Measurements from ENCODE around the gene JPH4.

Gene JPH4

GRCh38 chr14:23528555-23528954, 50.0 kb downstream of the JPH4 start:
- peak; percentile 21; the same call in 1 of the 2 replicates for TF ChIP-seq CTCF (conservative IDR thresholded peaks at IDR 0.05; ENCODE audit: low read depth)
- POLR2A ChIA-PET (ENCODE audit: low non-redundant PET) = no interaction called here
- CTCF ChIA-PET = interaction anchor here (0.6 to 1.8 kb wide), 2 partner anchors 10 to 84 kb away, joined by 3 to 5 read pairs; no protein-coding TSS in a partner anchor

GRCh38 chr14:23525611-23526010, 53.0 kb downstream of the JPH4 start:
- H3K27ac ChIP-seq = no peak overlapping the region
- DNase-seq (ENCODE audit: low spot score) = no peak
- TF ChIP-seq CTCF (conservative IDR thresholded peaks at IDR 0.05; ENCODE audit: low read depth) = no peak
- ChIA-PET POLR2A (ENCODE audit: low non-redundant PET) (no interaction called here), CTCF (interaction anchor here (0.6 to 1.2 kb wide), 2 partner anchors 37 to 42 kb away, joined by 3 to 4 read pairs; partner anchors contain the start of gene AP1G2)

More at GRCh38 chr14:23528555-23528954, 50.0 kb downstream of the JPH4 start:
- DNase-seq (ENCODE audit: low spot score) = no peak
- no peak overlapping the region for H3K27ac ChIP-seq

GRCh38 chr14:23524954-23525353, 53.6 kb downstream of the JPH4 start:
- no peak for DNase-seq (ENCODE audit: low spot score)
- POLR2A ChIA-PET (ENCODE audit: low non-redundant PET) = no interaction called here
- no peak overlapping the region for H3K27ac ChIP-seq
- CTCF ChIA-PET = interaction anchor here (0.6 to 1.2 kb wide), 2 partner anchors 38 to 42 kb away, joined by 3 to 4 read pairs; partner anchors contain the start of gene AP1G2
- TF ChIP-seq CTCF (conservative IDR thresholded peaks at IDR 0.05; ENCODE audit: low read depth) = no peak

- no peak for TF ChIP-seq CTCF (conservative IDR thresholded peaks at IDR 0.05; ENCODE audit: low read depth)
- CTCF ChIA-PET = interaction anchor here (0.5 kb wide), 2 partner anchors 21 to 232 kb away, joined by 3 to 9 read pairs; no protein-coding TSS in a partner anchor
- POLR2A ChIA-PET (ENCODE audit: low non-redundant PET) = no interaction called here
- H3K27ac ChIP-seq = no peak overlapping the region
- no peak for DNase-seq (ENCODE audit: low spot score)
Observed at GRCh38 chr14:23523229-23524016, 55.2 kb downstream of the JPH4 start.

- H3K27ac ChIP-seq = no peak overlapping the region
- TF ChIP-seq CTCF (conservative IDR thresholded peaks at IDR 0.05; ENCODE audit: low read depth) = no peak
- ChIA-PET CTCF (no interaction called here), POLR2A (ENCODE audit: low non-redundant PET) (no interaction called here)
- no peak for DNase-seq (ENCODE audit: low spot score)
Observed at GRCh38 chr14:23522643-23523198, 55.9 kb downstream of the JPH4 start.

GRCh38 chr14:23521785-23522640, 56.6 kb downstream of the JPH4 start:
- H3K27ac ChIP-seq = no peak overlapping the region
- CTCF ChIA-PET = interaction anchor here (0.6 kb wide), 2 partner anchors 19 to 362 kb away, joined by 3 to 4 read pairs; no protein-coding TSS in a partner anchor

More at GRCh38 chr14:23521785-23522640, 56.6 kb downstream of the JPH4 start:
- TF ChIP-seq CTCF (conservative IDR thresholded peaks at IDR 0.05; ENCODE audit: low read depth) = no peak
- no peak for DNase-seq (ENCODE audit: low spot score)
- POLR2A ChIA-PET (ENCODE audit: low non-redundant PET) = no interaction called here

All from RWPE1 (cell line).